Forelimb muscle (tissue), 1 donor: ENCODE measurements around the gene ALDH8A1. TPM values are rescaled to one million over a fixed set of nuclear protein-coding genes. Genes with fewer than 3 reads are reported as not detected.
"Not testable (repeated sequence)": the region's sequence is repeated elsewhere in the genome, so short reads cannot be mapped to it uniquely, and the experiment has no call there.

ENCODE experiments used
- DNase-seq: peaks from one replicate; pipeline ENCODE4 v3.0.0-alpha.2; 2013; ENCODE audit warnings: low read depth
- polyA plus RNA-seq: library from polyadenylated mRNA; unstranded; fragments of 120-200 nt; gene quantifications from one replicate; pipeline ENCODE4 v1.2.1, GENCODE V29; 2013; ENCODE audit not compliant: insufficient read length

ALDH8A1 gene
- polyA plus RNA-seq, 1 donor = 1.6 TPM

DNA sequence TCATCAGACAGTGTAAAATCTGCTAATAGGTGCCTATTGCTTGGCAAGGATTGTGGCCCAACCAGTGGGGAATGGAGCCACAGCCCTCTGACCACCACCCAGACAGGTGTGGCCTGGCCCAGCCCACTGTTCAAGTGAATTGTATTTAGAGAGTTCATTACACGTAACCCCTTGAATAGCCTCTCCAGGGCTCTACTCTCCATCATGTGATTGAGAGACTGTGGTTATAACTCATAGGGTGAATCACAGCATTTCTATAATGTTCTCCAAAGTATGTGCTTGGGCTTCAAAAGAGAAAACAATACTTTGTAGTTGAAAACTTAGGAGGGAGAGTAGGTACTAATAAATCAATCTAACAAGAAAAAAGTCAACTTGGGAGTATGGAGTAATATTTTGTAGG, 38.4 kb downstream of the ALDH8A1 start:
- DNase-seq = no peak

GRCh38 chr6:134910593-134910935, 39.3 kb downstream of the ALDH8A1 start:
- DNase-seq = no peak

GRCh38 chr6:134909701-134910592, 40.0 kb downstream of the ALDH8A1 start:
- no peak for DNase-seq

GRCh38 chr6:134908906-134909516, 40.9 kb downstream of the ALDH8A1 start:
- peak; percentile 41 for DNase-seq

GRCh38 chr6:134904731-134905130, 45.2 kb downstream of the ALDH8A1 start:
- DNase-seq = not testable (repeated sequence)

DNA sequence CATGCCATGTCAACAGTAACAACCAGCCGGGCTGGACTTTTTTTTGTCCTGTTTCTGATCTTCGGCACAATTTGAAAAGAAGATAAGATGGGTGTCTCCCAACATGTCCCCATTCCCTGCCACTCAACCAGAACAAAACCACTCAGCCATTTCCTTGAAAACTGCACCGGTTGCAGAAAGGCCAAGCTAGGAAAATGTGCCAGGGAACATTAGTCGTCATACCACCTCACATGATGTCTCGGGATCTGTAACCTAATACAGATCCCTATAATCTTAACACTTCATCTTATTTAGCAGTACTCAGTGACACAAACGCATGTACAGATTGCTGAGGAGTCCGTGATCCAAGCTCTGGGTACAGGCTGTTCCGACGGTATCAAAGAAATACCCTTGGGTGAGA, 46.5 kb downstream of the ALDH8A1 start:
- no peak for DNase-seq

DNA sequence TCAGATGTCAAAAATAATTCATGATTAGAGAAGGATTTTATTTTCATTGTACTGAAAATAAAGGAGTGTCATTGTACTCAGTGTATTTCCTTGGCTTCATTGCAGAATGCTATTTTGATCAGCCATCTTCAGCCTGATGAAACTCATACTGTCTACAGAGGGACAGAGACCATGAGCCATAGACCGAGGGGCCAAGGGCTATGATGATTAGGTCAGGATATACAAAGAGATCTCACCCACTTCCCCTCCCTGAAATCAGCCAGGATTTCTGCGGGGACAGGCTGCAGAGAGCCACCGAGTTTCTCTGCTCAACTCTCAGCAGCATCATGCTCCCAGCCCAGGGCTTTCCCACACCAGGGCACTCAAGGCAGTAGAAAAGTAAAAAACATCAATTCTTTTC, 47.0 kb downstream of the ALDH8A1 start:
- DNase-seq = no peak

- no peak for DNase-seq
These were observed 47.6 kb downstream of the ALDH8A1 start for GRCh38 chr6:134902074-134902861.

DNA sequence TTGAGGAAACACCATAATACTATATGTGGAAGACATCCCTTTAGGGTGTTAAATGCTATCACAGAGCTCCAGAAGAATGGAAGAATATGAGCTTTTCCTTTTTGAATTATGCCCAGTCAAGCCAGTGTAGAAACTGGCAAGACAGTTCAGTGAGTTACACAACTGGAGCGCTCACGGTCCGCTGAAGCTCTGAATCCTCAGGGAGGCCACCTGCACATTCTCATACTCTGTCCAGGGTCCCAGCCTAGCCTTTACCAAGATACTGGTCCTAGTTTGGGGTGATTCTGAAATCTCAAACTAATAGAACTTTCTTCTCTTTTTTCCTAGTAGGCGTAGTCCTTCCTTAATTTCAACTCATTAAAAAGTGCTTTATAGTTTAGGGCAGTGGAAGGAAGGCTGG, 51.3 kb downstream of the ALDH8A1 start:
- no peak for DNase-seq

DNA sequence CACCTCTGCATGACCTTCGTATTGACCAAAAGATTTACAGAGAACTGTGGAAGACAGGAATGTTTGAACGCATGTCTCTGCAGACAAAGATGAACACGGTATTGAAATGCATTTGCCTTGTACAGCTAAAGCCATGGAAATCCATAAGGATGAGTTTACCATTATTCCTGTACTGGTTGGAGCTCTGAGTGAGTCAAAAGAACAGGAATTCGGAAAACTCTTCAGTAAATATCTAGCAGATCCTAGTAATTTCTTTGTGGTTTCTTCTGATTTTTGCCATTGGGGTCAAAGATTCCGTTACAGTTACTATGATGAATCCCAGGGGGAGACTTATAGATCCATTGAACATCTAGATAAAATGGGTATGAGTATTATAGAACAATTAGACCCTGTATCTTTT, 51.7 kb downstream of the ALDH8A1 start:
- not testable (repeated sequence) for DNase-seq

DNA sequence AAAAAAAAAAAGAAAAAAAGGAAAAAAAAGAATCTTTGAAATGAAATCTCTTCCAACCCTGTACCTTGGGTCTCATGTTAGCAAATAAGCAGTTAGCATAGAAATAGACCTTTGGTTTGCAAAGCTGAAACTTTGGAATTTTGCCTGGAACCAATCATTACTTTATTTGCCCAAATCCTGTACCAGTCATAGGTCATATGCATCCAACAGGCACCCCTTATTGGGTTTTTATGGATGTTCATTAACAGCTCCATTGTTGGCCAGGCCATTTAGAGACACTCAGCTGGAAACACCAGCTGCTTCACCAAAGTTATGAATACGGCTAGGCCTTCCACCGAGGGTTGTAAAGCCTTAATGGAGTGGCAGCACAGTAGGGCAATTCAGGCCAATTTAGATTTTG, 53.0 kb downstream of the ALDH8A1 start:
- no peak for DNase-seq

DNA sequence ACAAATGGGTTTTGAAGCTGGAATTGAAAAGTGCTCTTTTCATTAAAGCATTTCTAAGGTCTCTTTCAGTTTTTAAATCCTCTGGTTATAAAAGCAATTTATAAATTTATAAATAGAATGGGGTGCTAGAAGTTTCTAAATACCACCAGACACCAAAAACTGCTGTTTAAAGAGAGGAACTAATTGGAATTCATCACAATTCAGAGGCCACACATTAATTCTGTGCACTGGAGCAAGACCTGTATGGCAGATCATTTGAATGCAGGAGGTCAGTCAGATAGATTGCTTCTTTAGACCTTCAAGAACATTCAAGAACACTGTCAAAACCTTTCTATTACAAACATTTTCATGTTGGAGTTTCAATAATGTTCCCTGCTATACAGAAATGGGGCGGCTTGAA, 55.1 kb downstream of the ALDH8A1 start:
- DNase-seq = no peak

DNA sequence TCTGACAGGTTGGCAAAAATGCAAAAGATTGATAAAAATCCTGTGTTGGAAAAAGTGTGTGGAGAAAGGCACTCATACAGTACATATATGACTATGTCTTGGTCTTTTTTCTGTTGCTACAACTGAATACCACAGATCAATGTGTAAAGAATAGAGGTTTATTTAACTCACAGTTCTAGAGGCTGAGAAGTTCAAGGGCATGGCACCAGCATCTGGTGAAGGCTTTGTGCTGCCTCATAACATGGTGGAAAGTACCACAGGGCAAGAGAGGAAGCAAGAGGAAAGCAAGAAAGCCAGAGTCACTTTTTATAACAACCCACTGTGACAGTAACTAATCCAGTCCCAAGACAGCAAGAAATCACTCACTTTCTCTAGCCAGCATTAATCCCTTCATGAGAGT, 57.5 kb downstream of the ALDH8A1 start:
- no peak for DNase-seq

GRCh38 chr6:134891633-134892032, 58.3 kb downstream of the ALDH8A1 start:
- DNase-seq = no peak

GRCh38 chr6:134888316-134888715, 61.6 kb downstream of the ALDH8A1 start:
- no peak for DNase-seq

DNA sequence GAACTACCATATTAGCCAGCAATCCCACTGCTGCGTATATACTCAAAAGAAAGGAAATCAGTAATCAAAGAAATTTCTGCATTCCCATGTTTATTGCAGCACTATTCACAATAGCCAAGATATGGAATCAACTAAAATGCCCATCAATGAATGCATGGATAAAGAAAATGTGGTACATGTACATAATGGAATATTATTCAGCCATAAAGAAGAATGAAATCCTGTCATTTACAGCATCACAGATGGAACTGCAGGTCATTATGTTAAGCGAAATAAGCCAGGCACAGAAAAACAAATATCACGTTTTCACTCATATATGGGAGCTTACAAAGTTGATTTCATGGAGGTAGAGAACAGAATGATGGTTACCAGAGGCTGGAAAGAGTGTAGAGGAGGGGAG, 65.1 kb downstream of the ALDH8A1 start:
- DNase-seq = no peak

- DNase-seq = no peak
These were observed 66.6 kb downstream of the ALDH8A1 start for GRCh38 chr6:134883314-134883713.

DNA sequence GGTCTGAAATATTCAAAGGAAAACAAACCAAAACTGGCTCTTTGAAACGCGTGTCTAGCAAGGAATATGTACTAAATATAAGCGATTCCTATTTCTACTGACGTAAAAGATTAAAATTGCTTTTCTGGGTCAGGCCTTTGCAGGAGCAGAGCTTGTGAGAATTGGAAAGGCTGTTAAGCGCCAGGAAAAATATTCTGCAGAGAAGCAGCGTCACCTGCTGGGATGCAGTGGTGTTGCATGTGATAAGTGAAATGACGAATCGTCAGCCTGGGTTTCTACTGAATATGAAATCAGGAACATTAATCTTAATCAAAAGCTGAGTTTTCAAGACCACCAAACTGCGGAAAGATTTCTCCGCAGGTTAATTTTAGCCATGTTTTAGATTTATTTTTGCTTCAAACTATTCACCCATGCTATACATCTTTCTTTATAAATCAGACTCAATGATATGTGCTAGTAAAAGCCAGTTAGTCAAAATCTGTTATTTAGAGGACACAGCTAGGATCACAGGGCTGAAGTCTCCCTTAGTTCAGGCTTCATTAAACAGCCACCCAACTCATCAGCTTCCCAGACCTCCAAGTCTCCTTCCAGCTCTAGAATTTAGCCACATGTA, 67.4 kb downstream of the ALDH8A1 start:
- peak; percentile 48 for DNase-seq

GRCh38 chr6:134880487-134881190, 69.3 kb downstream of the ALDH8A1 start:
- no peak for DNase-seq

GRCh38 chr6:134878136-134878535, 71.8 kb downstream of the ALDH8A1 start:
- DNase-seq = no peak

GRCh38 chr6:134875367-134875766, 74.5 kb downstream of the ALDH8A1 start:
- no peak for DNase-seq
